B cell (primary cell): ENCODE measurements around the gene ZBP1. TPM values are rescaled to one million over a fixed set of nuclear protein-coding genes. Genes with fewer than 3 reads are reported as not detected.

Source experiments
- ATAC-seq: fragments of 200-7000 bp; cut with Tn5 transposase; one replicate; pipeline ENCODE4 v1.10.0; 2021; ENCODE audit warnings: low read depth, mild to moderate bottlenecking, moderate number of reproducible peaks, moderate library complexity
- CTCF ChIA-PET: fragments of 350-600 bp; sonication (Branson Sonifier 250); formaldehyde crosslinking; loops from one replicate; lab custom pipeline; 2021; ENCODE audit warnings: antibody characterized with exemption, inconsistent platforms; lab: Charles Lee
- POLR2A ChIA-PET: fragments of 350-600 bp; sonication (Branson Sonifier 250); formaldehyde crosslinking; loops from one replicate; lab custom pipeline; 2021; ENCODE audit warnings: antibody characterized with exemption; lab: Charles Lee
- DNase-seq: peaks from one replicate; pipeline ENCODE4 v3.0.0; 2013
- H2AFZ ChIP-seq: 2 replicates; pipeline ENCODE4 v1.6.1; 2012; ENCODE audit warnings: mild to moderate bottlenecking, low read depth, low read length; ENCODE audit not compliant: insufficient read depth, poor library complexity, severe bottlenecking
- H3K27ac ChIP-seq, 2 donors: 1 replicate in 1 of 2; 2 replicates in 1 of 2; pipeline ENCODE4 v1.5.1; 2012 to 2013; ENCODE audit warnings: low read length in 2 of 2, mild to moderate bottlenecking in 2 of 2, moderate library complexity in 1 of 2
- H3K27me3 ChIP-seq, 4 experiments: fragments of 200-600 bp in 1 of 4; sonication (generic) in 1 of 4; replicated peaks in 1 of 4; 1 replicate in 2 of 4; 2 replicates in 2 of 4; pipeline versions ENCODE4 v1.6.1 to v1.7.0; 2013 to 2016; ENCODE audit warnings: low read length in 3 of 4, mild to moderate bottlenecking in 2 of 4, mixed read lengths in 1 of 4, moderate library complexity in 1 of 4; ENCODE audit not compliant: insufficient read depth in 4 of 4, control insufficient read depth in 3 of 4; ENCODE audit errors: control extremely low read depth in 1 of 4
- H3K36me3 ChIP-seq, 2 experiments: replicated peaks in 1 of 2; 1 replicate in 1 of 2; 2 replicates in 1 of 2; pipeline versions ENCODE4 v1.6.1 to v1.7.1; 2013; ENCODE audit warnings: low read length in 1 of 2; ENCODE audit not compliant: insufficient read depth in 2 of 2, control insufficient read depth in 1 of 2; ENCODE audit errors: control extremely low read depth in 1 of 2, extremely low read depth in 1 of 2
- H3K4me1 ChIP-seq, 2 donors: fragments of 200-600 bp in 1 of 2; sonication (generic) in 1 of 2; 1 replicate in 1 of 2; 2 replicates in 1 of 2; pipeline versions ENCODE4 v1.5.1 to v1.6.1; 2013 to 2017; ENCODE audit warnings: low read length in 2 of 2; ENCODE audit not compliant: control insufficient read depth in 2 of 2, insufficient read depth in 2 of 2
- H3K4me2 ChIP-seq: replicated peaks from 2 replicates; pipeline ENCODE3; 2012; ENCODE audit warnings: mild to moderate bottlenecking, low read depth, low read length; ENCODE audit not compliant: poor library complexity, severe bottlenecking
- H3K4me3 ChIP-seq, 5 experiments: fragments of 200-600 bp in 1 of 5; sonication (generic) in 1 of 5; 1 replicate in 3 of 5; 2 replicates in 2 of 5; pipeline versions ENCODE4 v1.5.1 to v1.7.0; 2011 to 2016; ENCODE audit warnings: low read length in 4 of 5, mild to moderate bottlenecking in 4 of 5, low read depth in 2 of 5, control low read depth in 1 of 5, moderate library complexity in 1 of 5; ENCODE audit not compliant: insufficient read depth in 1 of 5; ENCODE audit errors: control extremely low read depth in 1 of 5, extremely low read depth in 1 of 5
- H3K79me2 ChIP-seq: fragments of 200-600 bp; sonication (generic); one replicate; pipeline ENCODE4 v1.6.0; 2016; ENCODE audit warnings: low read length; ENCODE audit not compliant: control insufficient read depth, insufficient read depth
- H3K9ac ChIP-seq: fragments of 200-600 bp; sonication (generic); 2 replicates; pipeline ENCODE4 v1.6.1; 2017; ENCODE audit warnings: mild to moderate bottlenecking, low read length, moderate library complexity
- H3K9me3 ChIP-seq, 3 donors: one replicate each; pipeline versions ENCODE4 v1.6.1 to v1.7.1; 2013; ENCODE audit warnings: low read length in 2 of 3; ENCODE audit not compliant: control insufficient read depth in 2 of 3, insufficient read depth in 1 of 3; ENCODE audit errors: control extremely low read depth in 1 of 3
- H4K20me1 ChIP-seq: 2 replicates; pipeline ENCODE4 v1.6.0; 2012; ENCODE audit warnings: mild to moderate bottlenecking, low read length; ENCODE audit not compliant: insufficient read depth, control insufficient read depth, poor library complexity, severe bottlenecking
- H3K27ac Mint-ChIP-seq: one replicate; pipeline ENCODE4 v1.8.0; 2021; ENCODE audit warnings: mixed read lengths
- H3K27me3 Mint-ChIP-seq: one replicate; pipeline ENCODE4 v1.8.0; 2021; ENCODE audit warnings: mixed read lengths
- H3K4me1 Mint-ChIP-seq: one replicate; pipeline ENCODE4 v1.8.0; 2021; ENCODE audit warnings: mixed read lengths
- H3K4me3 Mint-ChIP-seq: one replicate; pipeline ENCODE4 v1.8.0; 2021; ENCODE audit warnings: mixed read lengths
- H3K9me3 Mint-ChIP-seq: one replicate; pipeline ENCODE4 v1.8.0; 2022; ENCODE audit warnings: mixed read lengths; ENCODE audit not compliant: insufficient read depth
- CTCF ChIP-seq: fragments of 200-600 bp; IDR thresholded peaks from one replicate; pipeline ENCODE4 v1.8.0; 2022; ENCODE audit warnings: antibody characterized with exemption, mild to moderate bottlenecking
- EZH2 ChIP-seq: IDR thresholded peaks from 2 replicates; pipeline ENCODE4 v1.6.1; 2012; ENCODE audit warnings: borderline replicate concordance, low read depth, mild to moderate bottlenecking, moderate library complexity, low read length; ENCODE audit not compliant: insufficient read depth, poor library complexity, severe bottlenecking
- WGBS: methylation state at CpG from one replicate; pipeline ENCODE4 v1.1.5; 2013; ENCODE audit warnings: missing lambda C conversion rate; ENCODE audit not compliant: insufficient coverage; 5-methylcytosine and 5-hydroxymethylcytosine counted together
- intact Hi-C: fragments of 100-400 bp; cut with micrococcal nuclease; formaldehyde crosslinking; loops from one replicate; pipeline ENCODE4 v1.10.0; 2022
- polyA plus RNA-seq: library from polyadenylated mRNA; depleted of rRNA; stranded (reverse); fragments of >200 nt; gene quantifications from 2 replicates; pipeline ENCODE4 v1.2.3, GENCODE V29; 2012
- total RNA-seq, 2 donors: library from RNA; stranded (reverse); fragments of 120-200 nt in 1 of 2; gene quantifications; 1 replicate in 1 of 2; 2 replicates in 1 of 2; pipeline versions ENCODE4 v1.2.3 to v1.2.4, GENCODE V29; 2013 to 2022

ZBP1 gene
- total and polyA plus RNA-seq, 2 donors (not counting 1 experiment from before 2014, with no cell fraction given): 29.9 to 69.2 TPM

GRCh38 chr20:57570920-57571319 is 49.3 kb downstream of the ZBP1 start:
- H3K9ac ChIP-seq: no peak overlapping the region
- no peaks in the 10 kb centered on the region for H3K9me3 ChIP-seq
- H3K27ac ChIP-seq: no peak overlapping the region
- H4K20me1 ChIP-seq: no peaks in the 10 kb centered on the region
- H3K36me3 ChIP-seq: no peaks in the 10 kb centered on the region
- WGBS: 97% methylated on average over 4 of the region's 8 CpGs
- H3K27me3 ChIP-seq: peaks cover 0 to 19% (median 3%) of the 10 kb centered on the region in 4 experiments
- no peaks in the 10 kb centered on the region for H3K4me1 Mint-ChIP-seq
- DNase-seq (no peak), ATAC-seq (no peak)
- H3K79me2 ChIP-seq: no peaks in the 10 kb centered on the region
- intact Hi-C loops: no loop called here
- H3K4me2 ChIP-seq: no peak overlapping the region
- no peaks in the 10 kb centered on the region for H3K4me1 ChIP-seq
- H3K27ac Mint-ChIP-seq: no peak overlapping the region
- peaks cover 49% of the 10 kb centered on the region for H3K27me3 Mint-ChIP-seq
- H3K4me3 Mint-ChIP-seq: no peak overlapping the region
- no peak for TF ChIP-seq EZH2
- TF ChIP-seq CTCF: no peak
- ChIA-PET CTCF (no interaction called here), POLR2A (no interaction called here)
- H3K9me3 Mint-ChIP-seq: no peaks in the 10 kb centered on the region
- no peak overlapping the region for H3K4me3 ChIP-seq
- no peak overlapping the region for H2AFZ ChIP-seq

GRCh38 chr20:57570145-57570850 is 49.9 kb downstream of the ZBP1 start:
- H4K20me1 ChIP-seq: no peaks in the 10 kb centered on the region
- 82% methylated on average over 15 of the region's 20 CpGs for WGBS
- H3K4me3 ChIP-seq: no peak overlapping the region
- no peaks in the 10 kb centered on the region for H3K9me3 ChIP-seq
- no peak for ATAC-seq
- intact Hi-C loops: no loop called here
- no peak overlapping the region for H3K4me3 Mint-ChIP-seq
- no peaks in the 10 kb centered on the region for H3K9me3 Mint-ChIP-seq
- H2AFZ ChIP-seq: no peak overlapping the region
- H3K79me2 ChIP-seq: no peaks in the 10 kb centered on the region
- TF ChIP-seq EZH2 (no peak), CTCF (no peak)
- H3K27me3 ChIP-seq: peaks cover 0 to 15% (median 3%) of the 10 kb centered on the region in 4 experiments
- no peak overlapping the region for H3K9ac ChIP-seq
- DNase-seq: no peak
- no peaks in the 10 kb centered on the region for H3K4me1 Mint-ChIP-seq
- H3K4me1 ChIP-seq: no peaks in the 10 kb centered on the region
- no peak overlapping the region for H3K27ac ChIP-seq
- H3K27ac Mint-ChIP-seq: no peak overlapping the region
- CTCF ChIA-PET: no interaction called here
- H3K4me2 ChIP-seq: no peak overlapping the region
- POLR2A ChIA-PET: no interaction called here
- H3K27me3 Mint-ChIP-seq: peaks cover 49% of the 10 kb centered on the region
- H3K36me3 ChIP-seq: no peaks in the 10 kb centered on the region
